Measurements from ENCODE around the gene PDZD7.

PDZD7 gene

GRCh38 chr10:101018118-101018599, 12.8 kb downstream of the PDZD7 start:
- no peak for DNase-seq

GRCh38 chr10:101016814-101017213, 14.1 kb downstream of the PDZD7 start:
- DNase-seq, result no peak

GRCh38 chr10:101015582-101015973, 15.4 kb downstream of the PDZD7 start:
- DNase-seq, result no peak

GRCh38 chr10:101014966-101015581, 15.9 kb downstream of the PDZD7 start:
- DNase-seq, result no peak

- DNase-seq, result peak in 13 of 14 donors; percentile 20 to 82 (median 63)
Observed at GRCh38 chr10:101014230-101014884, 16.6 kb downstream of the PDZD7 start.

GRCh38 chr10:101013365-101013825, 17.5 kb downstream of the PDZD7 start:
- DNase-seq, result peak in 1 of 14 donors; percentile 40

DNA sequence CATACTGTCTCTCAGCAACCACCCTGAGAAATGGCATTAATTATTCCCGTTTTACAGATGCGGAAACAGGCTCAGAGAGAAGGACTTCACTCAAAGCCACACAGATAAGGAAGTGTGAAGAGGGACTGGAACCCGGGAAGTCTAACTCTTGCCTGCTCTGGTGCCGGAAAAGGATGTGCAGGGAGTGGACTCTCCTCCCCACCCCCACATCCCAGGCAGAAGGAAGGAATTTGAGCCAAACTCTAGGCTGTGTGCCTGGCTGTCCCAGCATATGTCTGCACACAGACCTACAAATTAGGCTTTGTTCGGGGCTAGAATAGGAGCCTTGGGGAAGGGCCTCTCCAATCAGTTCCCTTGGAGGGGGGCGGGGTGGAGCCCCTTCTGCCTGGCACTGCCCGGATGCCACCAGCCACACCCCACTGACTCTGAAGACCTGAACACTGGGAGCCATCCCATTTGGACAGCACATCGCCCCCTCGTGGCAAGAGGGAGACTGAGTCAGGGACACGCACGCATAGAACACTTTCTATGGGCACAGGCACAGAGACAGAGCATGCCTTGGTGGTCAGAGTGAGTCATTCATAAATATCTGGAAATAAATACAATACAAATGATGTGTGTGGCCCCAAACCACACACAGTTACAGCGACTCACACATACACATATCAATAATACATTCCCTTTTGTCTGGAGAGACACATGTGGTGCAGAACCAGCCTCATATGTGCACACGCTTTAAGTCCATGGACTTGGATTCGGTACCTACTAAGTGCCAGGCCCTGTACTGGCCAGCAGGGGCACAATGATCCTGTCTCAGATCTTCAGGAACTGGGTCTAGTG, 18.2 kb downstream of the PDZD7 start:
- peak in 13 of 14 donors; percentile 45 to 96 (median 88) for DNase-seq

- peak in 2 of 14 donors; percentile 32 to 61 for DNase-seq
Observed at GRCh38 chr10:101011517-101012423, 19.2 kb downstream of the PDZD7 start.

DNA sequence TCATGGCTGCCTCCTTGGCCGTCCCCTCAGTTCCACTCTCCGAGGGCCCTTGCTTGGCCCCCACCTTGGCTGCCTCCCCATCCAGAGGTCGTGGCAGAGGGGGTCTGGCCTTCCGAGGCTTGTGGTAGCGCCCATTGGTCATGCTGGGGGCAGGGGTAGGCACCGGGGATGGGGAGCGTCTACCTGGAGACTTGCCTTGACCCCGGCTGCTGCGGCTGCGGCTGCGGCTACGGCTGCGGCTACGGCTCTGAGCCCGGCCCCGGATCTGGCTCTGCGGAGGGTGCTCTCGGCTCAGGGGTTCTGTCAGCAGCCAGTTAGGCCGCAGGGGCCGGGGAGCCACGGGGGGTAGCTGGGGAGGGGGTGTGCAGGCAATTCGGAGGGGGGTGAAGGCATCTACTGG, 20.6 kb downstream of the PDZD7 start:
- no peak for DNase-seq

DNA sequence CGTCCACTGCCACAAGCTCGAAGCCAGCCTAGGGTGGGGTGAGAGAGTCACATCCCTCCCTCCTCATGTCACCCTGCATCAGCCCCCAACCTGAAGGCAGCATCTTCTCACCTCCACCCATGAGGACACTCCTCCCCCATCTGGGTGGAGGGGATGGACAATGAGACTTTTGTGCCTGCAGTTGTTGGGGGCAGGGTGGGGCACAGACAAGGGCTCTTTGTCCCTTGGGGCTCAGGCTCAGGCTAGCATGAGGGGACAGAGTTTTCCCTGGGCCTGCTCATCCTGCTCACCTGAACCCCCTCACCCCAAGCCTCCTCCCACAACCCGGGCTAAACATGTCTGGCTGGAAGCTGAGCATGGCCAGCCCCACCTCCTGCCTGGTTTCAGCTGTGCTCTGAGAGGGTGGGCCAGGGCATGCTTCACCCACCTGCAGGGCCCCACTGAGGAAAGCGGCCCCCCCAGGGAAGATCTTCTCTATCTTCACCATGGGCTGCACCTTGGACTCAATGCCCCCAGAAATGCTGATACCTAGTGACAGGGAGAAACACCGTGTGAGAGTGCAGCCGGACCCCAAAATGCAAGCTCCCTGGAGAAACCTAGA, 22.0 kb downstream of the PDZD7 start:
- DNase-seq, result peak in 11 of 14 donors; percentile 8 to 82 (median 65)

DNA sequence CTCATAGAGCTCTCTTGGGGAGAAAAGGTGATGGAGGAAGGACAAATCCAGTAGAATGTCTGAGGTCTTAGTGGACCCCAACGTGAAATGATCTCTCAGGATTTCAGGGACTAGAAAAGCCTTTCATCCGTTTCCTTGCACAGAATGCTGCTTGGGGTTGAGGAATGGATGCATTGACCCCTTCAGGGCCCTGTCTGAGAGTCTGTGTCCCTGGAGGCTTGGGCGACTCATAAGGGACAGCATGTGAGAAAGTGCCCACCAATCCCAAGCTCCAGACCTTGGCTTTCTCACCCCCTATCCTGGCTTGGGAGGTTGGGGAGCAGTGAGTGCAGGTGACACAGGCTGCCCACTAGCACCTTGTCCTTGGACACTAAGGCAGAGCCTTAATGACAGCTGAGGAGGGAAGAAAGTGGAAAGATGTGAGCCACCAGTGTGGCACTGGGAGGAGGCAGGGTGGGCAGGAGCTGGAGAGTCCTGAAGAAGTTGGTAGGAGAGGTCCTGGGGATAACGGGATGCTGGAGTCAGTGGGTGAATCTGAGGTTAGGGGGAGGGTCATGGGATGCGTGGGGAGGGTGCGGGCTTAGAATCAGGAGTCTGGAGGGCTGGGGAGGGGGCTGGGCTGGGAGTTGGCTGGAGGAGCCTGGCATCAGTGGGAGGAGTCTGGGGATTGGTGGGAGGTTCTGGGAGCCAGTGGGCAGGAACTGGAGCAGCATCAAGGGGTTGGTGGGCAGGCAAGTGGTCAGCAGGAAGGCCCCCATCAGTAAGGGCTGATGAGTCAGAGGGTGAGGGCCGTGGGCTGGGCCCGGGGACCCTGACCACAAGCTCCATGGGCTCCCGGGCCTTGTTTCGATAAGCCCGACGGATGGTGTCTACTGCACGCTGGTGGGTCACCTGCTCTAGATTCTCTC, 22.8 kb downstream of the PDZD7 start:
- peak in 6 of 14 donors; percentile 48 to 75 (median 72) for DNase-seq

- peak in 7 of 14 donors; percentile 32 to 60 (median 54) for DNase-seq
Observed at GRCh38 chr10:101007099-101007711, 23.7 kb downstream of the PDZD7 start.

- peak in 9 of 14 donors; percentile 18 to 61 (median 39) for DNase-seq
Observed at GRCh38 chr10:101006593-101007098, 24.3 kb downstream of the PDZD7 start.

DNA sequence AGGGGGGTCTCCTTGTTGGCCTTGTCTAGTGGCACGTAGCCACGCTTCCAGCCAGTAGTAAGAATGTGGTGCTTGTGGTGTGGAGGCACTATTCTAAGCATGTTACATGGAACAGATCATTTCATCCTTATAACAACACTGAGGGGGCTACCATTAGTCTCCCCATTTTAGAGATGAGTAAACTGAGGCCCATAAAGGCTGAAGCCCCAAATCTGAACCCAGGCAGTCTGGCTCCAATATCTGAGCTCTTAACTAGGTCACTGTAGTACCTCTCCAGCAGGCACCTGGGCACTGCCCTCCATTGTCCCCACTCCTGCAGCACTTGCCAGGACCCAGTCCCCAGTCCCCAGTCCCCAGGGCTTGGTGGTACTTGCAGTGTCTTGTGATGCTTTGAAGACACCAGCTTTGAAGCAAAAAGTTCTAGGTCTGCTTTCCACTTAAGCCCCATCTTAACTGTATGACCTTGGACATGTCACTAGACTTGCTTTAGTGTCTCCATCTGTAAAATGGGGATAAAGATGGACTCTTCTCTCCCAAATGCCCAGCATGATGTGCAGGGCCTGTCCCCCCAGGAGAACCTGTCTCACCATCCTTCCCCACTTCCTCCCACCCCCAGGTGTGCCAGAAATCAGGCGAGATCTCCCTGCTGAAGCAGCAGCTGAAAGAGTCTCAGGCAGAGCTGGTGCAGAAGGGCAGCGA, 24.9 kb downstream of the PDZD7 start:
- DNase-seq, result no peak

GRCh38 chr10:101005361-101005760, 25.6 kb downstream of the PDZD7 start:
- no peak for DNase-seq

GRCh38 chr10:101003639-101004206, 27.2 kb downstream of the PDZD7 start:
- DNase-seq, result no peak

- DNase-seq, result no peak
Observed at GRCh38 chr10:101002456-101002855, 28.5 kb downstream of the PDZD7 start.

GRCh38 chr10:101001659-101002035, 29.3 kb downstream of the PDZD7 start:
- DNase-seq, result peak in 1 of 14 donors; percentile 9

All from C1 segment of cervical spinal cord (tissue), 14 donors.